ENCODE results near the gene NRF1. TPM values are rescaled to one million over a fixed set of nuclear protein-coding genes. Genes with fewer than 3 reads are reported as not detected.
"Not testable (repeated sequence)": the region's sequence is repeated elsewhere in the genome, so short reads cannot be mapped to it uniquely, and the experiment has no call there.

Gene NRF1
- polyA plus RNA-seq, 4 donors: 7.6 to 15.6 (median 9.3) TPM

- FAIRE-seq (no peak), DNase-seq (no peak)
- no peak overlapping the region for H3K4me3 ChIP-seq (ENCODE audit: low read depth in 1 of 3, low read length in 3 of 3)
- H3K27me3 ChIP-seq (ENCODE audit: control insufficient read depth in 3 of 3, insufficient read depth in 3 of 3, low read length in 3 of 3): no peaks in the 10 kb centered on the region
- H3K9me3 ChIP-seq (ENCODE audit: control insufficient read depth in 2 of 2, insufficient read depth in 1 of 2, low read depth in 1 of 2, low read length in 1 of 2): peaks cover 0 to 16% of the 10 kb centered on the region in 2 donors
- 80 to 97% (median 94%) methylated on average over 9 of the region's 9 CpGs for WGBS, 3 donors
- no peak overlapping the region for H3K27ac ChIP-seq (ENCODE audit: low read depth in 1 of 3, low read length in 2 of 3)
- no peaks in the 10 kb centered on the region for H3K4me1 ChIP-seq (ENCODE audit: control insufficient read depth in 3 of 3, insufficient read depth in 2 of 3, low read depth in 1 of 3, low read length in 2 of 3)
- peaks cover 11 to 17% (median 12%) of the 10 kb centered on the region in 3 donors for H3K36me3 ChIP-seq (ENCODE audit: control insufficient read depth in 3 of 3, insufficient read depth in 2 of 3, low read depth in 1 of 3, low read length in 3 of 3)
These were observed 59.7 kb downstream of the NRF1 start for GRCh38 chr7:129671266-129671665.

- WGBS, 3 donors: 96 to 98% (median 97%) methylated on average over 4 of the region's 4 CpGs
- not testable (repeated sequence) for FAIRE-seq; H3K27ac ChIP-seq (ENCODE audit: low read depth in 1 of 3, low read length in 2 of 3); H3K27me3 ChIP-seq (ENCODE audit: control insufficient read depth in 3 of 3, insufficient read depth in 3 of 3, low read length in 3 of 3); DNase-seq; H3K4me1 ChIP-seq (ENCODE audit: control insufficient read depth in 3 of 3, insufficient read depth in 2 of 3, low read depth in 1 of 3, low read length in 2 of 3); H3K4me3 ChIP-seq (ENCODE audit: low read depth in 1 of 3, low read length in 3 of 3)
- Histone ChIP-seq H3K36me3 (ENCODE audit: control insufficient read depth in 3 of 3, insufficient read depth in 2 of 3, low read depth in 1 of 3, low read length in 3 of 3) (peaks cover 12 to 19% (median 16%) of the 10 kb centered on the region in 3 donors), H3K9me3 (ENCODE audit: control insufficient read depth in 2 of 2, insufficient read depth in 1 of 2, low read depth in 1 of 2, low read length in 1 of 2) (peaks cover 0 to 17% of the 10 kb centered on the region in 2 donors)
These were observed 63.0 kb downstream of the NRF1 start for GRCh38 chr7:129674475-129674874.

GRCh38 chr7:129675521-129675920 lies 64.0 kb downstream of the NRF1 start:
- Histone ChIP-seq H3K4me3 (ENCODE audit: low read depth in 1 of 3, low read length in 3 of 3) (no peak overlapping the region), H3K9me3 (ENCODE audit: control insufficient read depth in 2 of 2, insufficient read depth in 1 of 2, low read depth in 1 of 2, low read length in 1 of 2) (peaks cover 0 to 17% of the 10 kb centered on the region in 2 donors), H3K27ac (ENCODE audit: low read depth in 1 of 3, low read length in 2 of 3) (no peak overlapping the region), H3K4me1 (ENCODE audit: control insufficient read depth in 3 of 3, insufficient read depth in 2 of 3, low read depth in 1 of 3, low read length in 2 of 3) (no peaks in the 10 kb centered on the region), H3K36me3 (ENCODE audit: control insufficient read depth in 3 of 3, insufficient read depth in 2 of 3, low read depth in 1 of 3, low read length in 3 of 3) (peaks cover 12 to 19% (median 16%) of the 10 kb centered on the region in 3 donors), H3K27me3 (ENCODE audit: control insufficient read depth in 3 of 3, insufficient read depth in 3 of 3, low read length in 3 of 3) (no peaks in the 10 kb centered on the region)
- WGBS, 3 donors: 98 to 100% (median 99%) methylated on average over 2 of the region's 2 CpGs
- DNase-seq: no peak
- no peak for FAIRE-seq

GRCh38 chr7:129676017-129676897 lies 64.7 kb downstream of the NRF1 start:
- WGBS, 3 donors: 88 to 94% (median 90%) methylated on average over 7 of the region's 7 CpGs
- DNase-seq (no peak), FAIRE-seq (no peak)
- Histone ChIP-seq H3K4me1 (ENCODE audit: control insufficient read depth in 3 of 3, insufficient read depth in 2 of 3, low read depth in 1 of 3, low read length in 2 of 3) (no peaks in the 10 kb centered on the region), H3K4me3 (ENCODE audit: low read depth in 1 of 3, low read length in 3 of 3) (no peak overlapping the region), H3K36me3 (ENCODE audit: control insufficient read depth in 3 of 3, insufficient read depth in 2 of 3, low read depth in 1 of 3, low read length in 3 of 3) (peaks cover 11 to 17% (median 17%) of the 10 kb centered on the region in 3 donors), H3K27ac (ENCODE audit: low read depth in 1 of 3, low read length in 2 of 3) (no peak overlapping the region), H3K9me3 (ENCODE audit: control insufficient read depth in 2 of 2, insufficient read depth in 1 of 2, low read depth in 1 of 2, low read length in 1 of 2) (peaks cover 0 to 17% of the 10 kb centered on the region in 2 donors), H3K27me3 (ENCODE audit: control insufficient read depth in 3 of 3, insufficient read depth in 3 of 3, low read length in 3 of 3) (no peaks in the 10 kb centered on the region)

GRCh38 chr7:129677796-129678195 lies 66.3 kb downstream of the NRF1 start:
- FAIRE-seq (no peak), DNase-seq (no peak)
- H3K4me3 ChIP-seq (ENCODE audit: low read depth in 1 of 3, low read length in 3 of 3): no peak overlapping the region
- H3K4me1 ChIP-seq (ENCODE audit: control insufficient read depth in 3 of 3, insufficient read depth in 2 of 3, low read depth in 1 of 3, low read length in 2 of 3): no peaks in the 10 kb centered on the region
- WGBS, 3 donors: 89 to 98% (median 94%) methylated on average over 4 of the region's 4 CpGs
- peaks cover 5 to 12% (median 9%) of the 10 kb centered on the region in 3 donors for H3K36me3 ChIP-seq (ENCODE audit: control insufficient read depth in 3 of 3, insufficient read depth in 2 of 3, low read depth in 1 of 3, low read length in 3 of 3)
- H3K27ac ChIP-seq (ENCODE audit: low read depth in 1 of 3, low read length in 2 of 3): no peak overlapping the region
- H3K27me3 ChIP-seq (ENCODE audit: control insufficient read depth in 3 of 3, insufficient read depth in 3 of 3, low read length in 3 of 3): no peaks in the 10 kb centered on the region
- H3K9me3 ChIP-seq (ENCODE audit: control insufficient read depth in 2 of 2, insufficient read depth in 1 of 2, low read depth in 1 of 2, low read length in 1 of 2): peaks cover 0 to 17% of the 10 kb centered on the region in 2 donors

GRCh38 chr7:129678606-129679005 lies 67.1 kb downstream of the NRF1 start:
- no peak overlapping the region for H3K4me3 ChIP-seq (ENCODE audit: low read depth in 1 of 3, low read length in 3 of 3)
- H3K36me3 ChIP-seq (ENCODE audit: control insufficient read depth in 3 of 3, insufficient read depth in 2 of 3, low read depth in 1 of 3, low read length in 3 of 3): peaks cover 3 to 12% (median 9%) of the 10 kb centered on the region in 3 donors
- H3K9me3 ChIP-seq (ENCODE audit: control insufficient read depth in 2 of 2, insufficient read depth in 1 of 2, low read depth in 1 of 2, low read length in 1 of 2): peaks cover 0 to 17% of the 10 kb centered on the region in 2 donors
- no peak for DNase-seq
- H3K27ac ChIP-seq (ENCODE audit: low read depth in 1 of 3, low read length in 2 of 3): no peak overlapping the region
- FAIRE-seq: no peak
- no peaks in the 10 kb centered on the region for H3K27me3 ChIP-seq (ENCODE audit: control insufficient read depth in 3 of 3, insufficient read depth in 3 of 3, low read length in 3 of 3)
- H3K4me1 ChIP-seq (ENCODE audit: control insufficient read depth in 3 of 3, insufficient read depth in 2 of 3, low read depth in 1 of 3, low read length in 2 of 3): no peaks in the 10 kb centered on the region

GRCh38 chr7:129680400-129680799 lies 68.9 kb downstream of the NRF1 start:
- Histone ChIP-seq H3K4me1 (ENCODE audit: control insufficient read depth in 3 of 3, insufficient read depth in 2 of 3, low read depth in 1 of 3, low read length in 2 of 3) (no peaks in the 10 kb centered on the region), H3K27ac (ENCODE audit: low read depth in 1 of 3, low read length in 2 of 3) (no peak overlapping the region), H3K9me3 (ENCODE audit: control insufficient read depth in 2 of 2, insufficient read depth in 1 of 2, low read depth in 1 of 2, low read length in 1 of 2) (peaks cover 0 to 10% of the 10 kb centered on the region in 2 donors), H3K27me3 (ENCODE audit: control insufficient read depth in 3 of 3, insufficient read depth in 3 of 3, low read length in 3 of 3) (no peaks in the 10 kb centered on the region), H3K4me3 (ENCODE audit: low read depth in 1 of 3, low read length in 3 of 3) (no peak overlapping the region), H3K36me3 (ENCODE audit: control insufficient read depth in 3 of 3, insufficient read depth in 2 of 3, low read depth in 1 of 3, low read length in 3 of 3) (peaks cover 2 to 7% (median 4%) of the 10 kb centered on the region in 3 donors)
- FAIRE-seq (no peak), DNase-seq (no peak)
- WGBS, 3 donors: 90 to 98% (median 93%) methylated on average over 1 of the region's 1 CpG

- WGBS, 3 donors: 90 to 100% (median 100%) methylated on average over 1 of the region's 1 CpG
- FAIRE-seq (no peak), DNase-seq (no peak)
- H3K27me3 ChIP-seq (ENCODE audit: control insufficient read depth in 3 of 3, insufficient read depth in 3 of 3, low read length in 3 of 3): no peaks in the 10 kb centered on the region
- peaks cover 0 to 3% (median 1%) of the 10 kb centered on the region in 3 donors for H3K36me3 ChIP-seq (ENCODE audit: control insufficient read depth in 3 of 3, insufficient read depth in 2 of 3, low read depth in 1 of 3, low read length in 3 of 3)
- no peak overlapping the region for H3K4me3 ChIP-seq (ENCODE audit: low read depth in 1 of 3, low read length in 3 of 3)
- no peak overlapping the region for H3K27ac ChIP-seq (ENCODE audit: low read depth in 1 of 3, low read length in 2 of 3)
- no peaks in the 10 kb centered on the region for H3K4me1 ChIP-seq (ENCODE audit: control insufficient read depth in 3 of 3, insufficient read depth in 2 of 3, low read depth in 1 of 3, low read length in 2 of 3)
- H3K9me3 ChIP-seq (ENCODE audit: control insufficient read depth in 2 of 2, insufficient read depth in 1 of 2, low read depth in 1 of 2, low read length in 1 of 2): no peaks in the 10 kb centered on the region
These were observed 73.3 kb downstream of the NRF1 start for GRCh38 chr7:129684777-129685176.
